Erythroblast (primary cell): ENCODE data around the gene TENT4B.

ENCODE experiments used
- GATA1 ChIP-seq: IDR thresholded peaks from 2 replicates; pipeline ENCODE4 v1.6.1; 2011; ENCODE audit warnings: low read depth, mild to moderate bottlenecking, control low read depth, low read length, moderate library complexity
- POLR2A ChIP-seq: IDR thresholded peaks from 2 replicates; pipeline ENCODE4 v1.6.1; 2011; ENCODE audit warnings: mild to moderate bottlenecking, low read length

DNA sequence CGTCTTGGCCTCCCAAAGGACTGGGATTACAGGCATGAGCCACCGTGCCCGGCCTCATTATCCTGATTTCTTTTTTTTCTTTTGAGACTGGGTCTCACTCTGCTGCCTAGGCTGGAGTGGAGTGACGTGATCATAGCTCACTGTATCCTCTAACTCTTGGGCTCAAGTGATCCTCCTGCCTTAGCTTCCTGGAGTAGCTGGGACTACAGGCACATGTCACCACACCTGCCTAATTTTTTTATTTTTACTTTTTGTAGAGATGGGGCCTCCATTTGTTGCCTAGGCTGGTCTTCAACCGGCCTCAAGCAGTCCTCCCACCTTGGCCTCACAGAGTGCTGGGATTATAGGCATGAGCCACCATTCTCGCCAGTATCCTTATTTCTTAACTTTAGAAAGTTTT is 3.5 kb downstream of the TENT4B start:
- TF ChIP-seq POLR2A (no peak), GATA1 (no peak)
